Effector memory CD8-positive, alpha-beta T cell (primary cell): ENCODE measurements around the gene HOXB5.

Experiments
- ATAC-seq: fragments of 150-1000 bp; cut with Tn5 transposase; replicated peaks from 2 replicates; pipeline ENCODE4 v1.10.0; 2021; ENCODE audit warnings: mild to moderate bottlenecking, moderate library complexity
- DNase-seq, 3 experiments: peaks; one replicate each; pipeline ENCODE4 v3.0.0; 2021
- H3K27ac Mint-ChIP-seq, 2 donors: one replicate each; pipeline ENCODE4 v1.8.0; 2022; ENCODE audit warnings: mild to moderate bottlenecking in 2 of 2, mixed read lengths in 2 of 2, moderate library complexity in 2 of 2
- H3K27me3 Mint-ChIP-seq, 2 donors: one replicate each; pipeline ENCODE4 v1.8.0; 2022; ENCODE audit warnings: mixed read lengths in 2 of 2
- H3K36me3 Mint-ChIP-seq: one replicate; pipeline ENCODE4 v1.8.0; 2022; ENCODE audit warnings: mild to moderate bottlenecking, moderate library complexity, mixed read lengths; ENCODE audit not compliant: insufficient read depth
- H3K4me1 Mint-ChIP-seq, 2 donors: one replicate each; pipeline ENCODE4 v1.8.0; 2022; ENCODE audit warnings: low read depth in 2 of 2, mixed read lengths in 2 of 2
- H3K4me3 Mint-ChIP-seq, 2 donors: one replicate each; pipeline ENCODE4 v1.8.0; 2022; ENCODE audit warnings: mild to moderate bottlenecking in 2 of 2, mixed read lengths in 2 of 2, moderate library complexity in 2 of 2
- H3K9me3 Mint-ChIP-seq, 2 donors: one replicate each; pipeline ENCODE4 v1.8.0; 2022; ENCODE audit warnings: mixed read lengths in 2 of 2

HOXB5 gene

GRCh38 chr17:48570325-48571023 is 23.1 kb downstream of the HOXB5 start:
- ATAC-seq: no peak
- Mint-ChIP-seq H3K9me3 (no peaks in the 10 kb centered on the region), H3K27me3 (no peaks in the 10 kb centered on the region)

GRCh38 chr17:48569674-48570324 is 23.8 kb downstream of the HOXB5 start:
- Mint-ChIP-seq H3K4me3 (no peak overlapping the region), H3K27ac (no peak overlapping the region), H3K4me1 (peaks cover 0 to 8% of the 10 kb centered on the region in 2 donors), H3K27me3 (no peaks in the 10 kb centered on the region), H3K36me3 (no peaks in the 10 kb centered on the region), H3K9me3 (no peaks in the 10 kb centered on the region)
- DNase-seq: no peak
- no peak for ATAC-seq

More at GRCh38 chr17:48570325-48571023, 23.1 kb downstream of the HOXB5 start:
- Mint-ChIP-seq H3K36me3 (no peaks in the 10 kb centered on the region), H3K4me3 (no peak overlapping the region), H3K4me1 (peaks cover 0 to 8% of the 10 kb centered on the region in 2 donors), H3K27ac (no peak overlapping the region)
- no peak for DNase-seq

GRCh38 chr17:48569240-48569582 is 24.4 kb downstream of the HOXB5 start:
- Mint-ChIP-seq H3K4me3 (no peak overlapping the region), H3K4me1 (peaks cover 0 to 8% of the 10 kb centered on the region in 2 donors), H3K9me3 (no peaks in the 10 kb centered on the region), H3K36me3 (no peaks in the 10 kb centered on the region), H3K27ac (no peak overlapping the region), H3K27me3 (no peaks in the 10 kb centered on the region)
- DNase-seq: no peak
- no peak for ATAC-seq

- H3K4me1 Mint-ChIP-seq: peaks cover 0 to 6% of the 10 kb centered on the region in 2 donors
- no peaks in the 10 kb centered on the region for H3K9me3 Mint-ChIP-seq
- no peak overlapping the region for H3K4me3 Mint-ChIP-seq
- ATAC-seq: no peak
- no peaks in the 10 kb centered on the region for H3K36me3 Mint-ChIP-seq
- H3K27me3 Mint-ChIP-seq: no peaks in the 10 kb centered on the region
- no peak overlapping the region for H3K27ac Mint-ChIP-seq
- DNase-seq: no peak
Observed at GRCh38 chr17:48568499-48569239, 24.9 kb downstream of the HOXB5 start.

GRCh38 chr17:48567646-48568354 is 25.8 kb downstream of the HOXB5 start:
- H3K36me3 Mint-ChIP-seq: no peaks in the 10 kb centered on the region
- H3K27me3 Mint-ChIP-seq: no peaks in the 10 kb centered on the region
- H3K9me3 Mint-ChIP-seq: no peaks in the 10 kb centered on the region
- ATAC-seq: no peak
- H3K4me3 Mint-ChIP-seq: no peak overlapping the region
- DNase-seq: no peak
- peaks cover 0 to 3% of the 10 kb centered on the region in 2 donors for H3K4me1 Mint-ChIP-seq
- H3K27ac Mint-ChIP-seq: no peak overlapping the region

- no peak overlapping the region for H3K4me3 Mint-ChIP-seq
- DNase-seq: no peak
Observed at GRCh38 chr17:48567209-48567608, 26.4 kb downstream of the HOXB5 start.

GRCh38 chr17:48566717-48567116 is 26.9 kb downstream of the HOXB5 start:
- no peaks in the 10 kb centered on the region for H3K9me3 Mint-ChIP-seq
- no peak overlapping the region for H3K4me3 Mint-ChIP-seq
- peaks cover 2 to 7% of the 10 kb centered on the region in 2 donors for H3K4me1 Mint-ChIP-seq
- no peak for ATAC-seq
- no peaks in the 10 kb centered on the region for H3K27me3 Mint-ChIP-seq
- H3K36me3 Mint-ChIP-seq: no peaks in the 10 kb centered on the region
- no peak overlapping the region for H3K27ac Mint-ChIP-seq
- no peak for DNase-seq

More at GRCh38 chr17:48567209-48567608, 26.4 kb downstream of the HOXB5 start:
- H3K4me1 Mint-ChIP-seq: peaks cover 0 to 5% of the 10 kb centered on the region in 2 donors
- no peak overlapping the region for H3K27ac Mint-ChIP-seq
- no peaks in the 10 kb centered on the region for H3K27me3 Mint-ChIP-seq
- no peaks in the 10 kb centered on the region for H3K9me3 Mint-ChIP-seq
- H3K36me3 Mint-ChIP-seq: no peaks in the 10 kb centered on the region
- ATAC-seq: no peak

GRCh38 chr17:48565925-48566710 is 27.5 kb downstream of the HOXB5 start:
- Mint-ChIP-seq H3K27ac (no peak overlapping the region), H3K36me3 (no peaks in the 10 kb centered on the region), H3K27me3 (no peaks in the 10 kb centered on the region)

GRCh38 chr17:48565022-48565554 is 28.5 kb downstream of the HOXB5 start:
- H3K4me3 Mint-ChIP-seq: no peak overlapping the region
- H3K27ac Mint-ChIP-seq: no peak overlapping the region
- H3K4me1 Mint-ChIP-seq: peaks cover 4 to 12% of the 10 kb centered on the region in 2 donors
- H3K9me3 Mint-ChIP-seq: no peaks in the 10 kb centered on the region
- no peak for ATAC-seq
- no peak for DNase-seq
- H3K36me3 Mint-ChIP-seq: no peaks in the 10 kb centered on the region
- no peaks in the 10 kb centered on the region for H3K27me3 Mint-ChIP-seq

More at GRCh38 chr17:48565925-48566710, 27.5 kb downstream of the HOXB5 start:
- Mint-ChIP-seq H3K9me3 (no peaks in the 10 kb centered on the region), H3K4me3 (no peak overlapping the region), H3K4me1 (peaks cover 4 to 12% of the 10 kb centered on the region in 2 donors)
- ATAC-seq (no peak), DNase-seq (no peak)

GRCh38 chr17:48564188-48565021 is 29.2 kb downstream of the HOXB5 start:
- Mint-ChIP-seq H3K27me3 (no peaks in the 10 kb centered on the region), H3K36me3 (no peaks in the 10 kb centered on the region), H3K27ac (no peak overlapping the region), H3K4me3 (no peak overlapping the region), H3K9me3 (no peaks in the 10 kb centered on the region), H3K4me1 (peaks cover 4 to 12% of the 10 kb centered on the region in 2 donors)
- DNase-seq (no peak), ATAC-seq (no peak)

- DNase-seq (no peak), ATAC-seq (no peak)
- H3K27ac Mint-ChIP-seq: no peak overlapping the region
- H3K4me1 Mint-ChIP-seq: peaks cover 4 to 12% of the 10 kb centered on the region in 2 donors
- H3K27me3 Mint-ChIP-seq: no peaks in the 10 kb centered on the region
- H3K9me3 Mint-ChIP-seq: no peaks in the 10 kb centered on the region
- no peak overlapping the region for H3K4me3 Mint-ChIP-seq
- H3K36me3 Mint-ChIP-seq: no peaks in the 10 kb centered on the region
Observed at GRCh38 chr17:48563867-48564187, 29.8 kb downstream of the HOXB5 start.

GRCh38 chr17:48563385-48563838 is 30.2 kb downstream of the HOXB5 start:
- peaks cover 4 to 11% of the 10 kb centered on the region in 2 donors for H3K4me1 Mint-ChIP-seq
- H3K36me3 Mint-ChIP-seq: no peaks in the 10 kb centered on the region

More at GRCh38 chr17:48563385-48563838, 30.2 kb downstream of the HOXB5 start:
- ATAC-seq (no peak), DNase-seq (no peak)
- no peaks in the 10 kb centered on the region for H3K27me3 Mint-ChIP-seq
- no peaks in the 10 kb centered on the region for H3K9me3 Mint-ChIP-seq
- no peak overlapping the region for H3K27ac Mint-ChIP-seq
- no peak overlapping the region for H3K4me3 Mint-ChIP-seq
